Dermis microvascular lymphatic vessel endothelial cell (primary cell): Measurements from ENCODE around the gene KIF1B. TPM values are rescaled to one million over a fixed set of nuclear protein-coding genes. Genes with fewer than 3 reads are reported as not detected.
"Not testable (repeated sequence)": the region's sequence is repeated elsewhere in the genome, so short reads cannot be mapped to it uniquely, and the experiment has no call there.

Experiments used
- DNase-seq, 2 donors: peaks; one replicate each; pipeline versions ENCODE4 v3.0.0 to v3.0.0-alpha.2; 2010; ENCODE audit warnings: low read depth in 2 of 2
- total RNA-seq: library from RNA; depleted of rRNA; stranded (reverse); fragments of >200 nt; gene quantifications from 2 replicates; pipeline ENCODE4 v1.2.1, GENCODE V29; 2014

The KIF1B gene
- total RNA-seq, 1 donor from 2014 or later, result 23.0 TPM

DNA sequence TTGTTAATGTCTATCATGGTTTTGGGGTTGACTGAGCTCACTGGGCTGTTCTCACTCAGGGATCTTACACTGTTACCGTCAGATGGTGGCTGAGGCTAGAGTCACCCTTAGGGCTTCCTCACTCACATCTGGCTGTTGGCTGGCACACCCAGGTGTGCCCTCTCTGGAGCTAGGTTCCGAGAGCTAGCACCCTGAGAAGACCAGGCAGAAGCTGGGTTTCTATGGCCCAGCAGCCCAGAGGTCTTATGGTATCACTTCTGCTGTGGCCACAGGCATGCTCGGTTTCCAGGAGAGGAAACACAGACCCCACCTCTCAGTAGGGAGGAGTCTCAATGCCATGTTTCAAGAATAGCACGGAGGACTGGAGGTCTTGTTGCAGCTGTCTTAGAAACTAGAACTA, 20.7 kb upstream of the KIF1B start:
- DNase-seq, result no peak

DNA sequence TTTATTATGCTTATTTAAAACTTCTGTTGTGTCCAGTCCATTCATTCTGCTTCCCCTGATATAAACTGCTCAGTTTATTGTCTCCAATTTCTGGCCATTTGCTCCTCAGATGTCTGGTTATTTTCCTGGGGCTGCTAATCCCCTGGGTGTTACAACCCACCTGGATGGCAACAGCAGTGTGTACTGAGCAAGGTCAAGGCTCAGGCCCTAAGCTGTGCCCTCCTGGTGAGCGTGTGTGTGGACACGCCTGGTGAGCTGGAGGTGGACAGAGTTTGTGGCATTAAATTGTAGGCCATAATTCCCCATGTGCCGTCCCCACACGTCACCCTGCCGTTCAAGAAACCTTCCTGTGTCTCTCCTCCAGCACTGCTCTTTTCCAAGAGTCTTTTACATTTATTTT, 18.1 kb upstream of the KIF1B start:
- no peak for DNase-seq

DNA sequence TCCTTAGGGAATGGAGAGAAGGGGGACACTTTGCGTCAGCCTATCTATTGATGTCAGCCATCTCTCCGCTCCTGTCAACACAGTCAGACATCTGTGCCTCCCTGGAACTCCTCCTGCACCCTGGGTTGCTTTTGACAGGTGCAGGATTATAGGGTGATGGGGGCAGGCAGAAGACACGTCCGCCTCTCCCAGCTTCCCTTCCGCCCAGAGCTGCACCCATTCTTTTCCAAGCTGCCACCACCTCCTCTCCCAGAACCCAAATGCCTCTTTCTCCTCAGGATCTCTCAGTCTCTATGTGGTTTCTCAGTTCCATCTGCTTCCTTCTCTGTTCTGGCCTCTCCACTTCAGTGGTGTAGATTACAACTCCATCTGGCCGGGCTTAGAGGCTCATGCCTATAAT, 17.1 kb upstream of the KIF1B start:
- DNase-seq, result no peak

- DNase-seq, result no peak
Observed at GRCh38 chr1:10195570-10195969, 14.8 kb upstream of the KIF1B start.

DNA sequence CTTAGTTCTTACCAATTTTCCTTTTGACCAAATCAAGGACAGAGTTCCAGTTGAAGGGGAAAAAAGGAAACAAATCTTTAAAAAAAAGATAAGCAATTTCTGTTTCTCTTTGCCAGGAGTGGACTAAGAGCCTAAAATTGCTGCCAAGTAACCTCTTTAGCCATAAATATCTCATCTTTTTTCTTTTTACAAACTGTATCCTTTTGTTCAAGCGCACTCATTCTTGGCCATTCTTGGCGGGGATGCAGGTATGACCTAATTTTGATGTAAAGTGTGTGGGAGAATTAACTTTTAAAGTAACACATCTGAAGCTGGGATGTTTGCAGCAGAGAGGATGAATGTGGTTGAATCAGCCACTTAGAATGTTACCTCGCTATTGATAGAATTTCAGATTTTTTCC, 13.4 kb upstream of the KIF1B start:
- no peak for DNase-seq

DNA sequence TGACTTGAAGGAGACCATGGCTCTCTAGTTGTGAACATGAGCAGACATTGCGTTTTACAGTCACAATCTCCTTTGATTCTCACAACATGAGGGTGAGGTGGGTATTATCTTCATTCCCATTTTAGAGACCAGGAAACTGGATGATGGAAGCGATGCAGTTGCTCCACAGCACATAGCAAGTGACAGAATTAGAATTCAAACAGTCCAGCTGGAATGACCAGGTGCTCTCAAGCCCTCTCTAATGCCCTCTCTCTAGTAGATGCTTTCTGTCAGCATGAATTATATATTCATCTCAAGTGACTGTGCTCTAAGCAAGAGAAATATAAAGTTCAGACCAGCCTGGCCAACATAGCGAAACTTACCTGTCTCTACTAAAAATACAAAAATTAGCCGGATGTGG, 9.8 kb upstream of the KIF1B start:
- DNase-seq, result no peak

DNA sequence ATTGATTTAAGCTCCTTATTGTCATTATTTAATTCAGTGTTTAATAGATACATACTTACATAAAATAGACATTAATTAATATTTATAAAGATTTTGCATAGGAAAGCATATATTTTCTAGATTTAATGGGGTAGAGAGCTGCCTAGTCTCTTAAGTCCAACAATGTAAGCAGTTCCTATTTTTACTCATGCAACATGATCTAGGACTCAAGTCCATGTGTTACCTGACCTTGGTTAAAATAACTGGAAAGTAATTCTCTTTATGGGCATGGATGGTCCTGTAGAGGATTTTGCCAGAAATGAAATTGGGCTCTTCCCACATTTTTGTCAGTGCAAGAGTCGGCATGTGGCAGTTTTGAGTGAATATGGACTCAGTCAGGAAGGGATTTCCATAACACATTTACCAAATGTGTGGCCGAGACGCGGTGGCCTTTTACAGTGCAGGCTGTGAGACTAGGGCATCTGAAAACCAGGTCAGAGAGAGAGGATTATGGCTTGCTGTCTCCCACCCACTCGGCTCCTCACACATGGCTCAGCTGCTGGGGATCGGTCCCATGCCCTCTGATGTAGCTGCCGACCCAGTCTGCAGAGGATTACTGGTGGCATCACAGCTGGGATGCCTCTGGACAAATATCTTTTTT, 6.2 kb upstream of the KIF1B start:
- DNase-seq, result no peak

DNA sequence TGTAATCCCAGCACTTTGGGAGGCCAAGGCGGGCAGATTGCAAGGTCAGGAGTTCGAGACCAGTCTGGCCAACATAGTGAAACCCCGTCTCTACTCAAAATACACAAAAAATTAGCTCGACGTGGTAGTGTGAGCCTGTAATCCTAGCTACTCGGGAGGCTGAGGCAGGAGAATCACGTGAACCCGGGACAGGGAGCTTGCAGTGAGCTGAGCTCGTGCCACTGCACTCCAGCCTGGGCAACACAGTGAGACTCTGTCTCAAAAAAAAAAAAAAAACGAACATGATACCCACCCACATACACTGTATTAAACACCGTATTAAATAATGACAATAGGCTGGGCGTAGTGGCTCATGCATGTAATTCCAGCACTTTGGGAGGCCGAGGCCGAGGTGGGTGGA, 5.2 kb upstream of the KIF1B start:
- DNase-seq, result not testable (repeated sequence)

DNA sequence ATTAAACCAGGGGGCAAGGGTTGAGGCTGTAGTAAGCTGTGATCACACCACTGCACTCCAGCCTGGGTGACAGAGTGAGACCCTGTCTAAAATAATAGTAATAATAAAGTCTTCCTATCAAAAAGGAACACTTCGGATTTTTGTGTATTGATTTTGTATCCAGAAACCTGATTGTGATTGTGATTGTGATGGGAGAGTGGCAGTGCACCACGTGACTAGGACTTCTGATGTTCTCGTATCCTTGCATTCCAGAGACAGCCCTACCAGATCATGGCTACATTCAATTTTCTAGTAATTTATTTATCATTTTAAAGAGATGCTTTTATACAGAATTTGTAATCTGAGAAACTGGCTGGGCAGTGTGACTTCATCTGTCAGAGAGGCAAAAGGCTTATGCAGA, 2.6 kb upstream of the KIF1B start:
- DNase-seq, result no peak

- no peak for DNase-seq
Observed at GRCh38 chr1:10208537-10208936, 1.8 kb upstream of the KIF1B start.

DNA sequence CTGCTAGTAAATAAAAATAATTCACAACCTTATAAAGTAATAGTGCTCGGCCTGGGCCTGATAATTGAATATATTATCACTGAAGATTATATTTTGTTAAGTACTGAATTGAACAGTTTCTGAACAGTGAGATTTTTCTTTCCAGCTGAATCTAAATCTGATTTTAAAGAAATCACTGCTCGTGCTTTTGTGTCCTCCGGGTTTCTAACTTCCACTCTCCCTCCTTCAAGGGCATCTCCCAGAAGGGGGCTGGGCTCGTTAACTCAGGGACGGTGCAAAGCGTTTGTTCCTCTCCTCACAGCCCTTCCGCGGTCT, 823 bp upstream of the KIF1B start:
- DNase-seq, result no peak

- peak; percentile 71 to 93 for DNase-seq
Observed at GRCh38 chr1:10210841-10211804, 753 bp downstream of the KIF1B start.

DNA sequence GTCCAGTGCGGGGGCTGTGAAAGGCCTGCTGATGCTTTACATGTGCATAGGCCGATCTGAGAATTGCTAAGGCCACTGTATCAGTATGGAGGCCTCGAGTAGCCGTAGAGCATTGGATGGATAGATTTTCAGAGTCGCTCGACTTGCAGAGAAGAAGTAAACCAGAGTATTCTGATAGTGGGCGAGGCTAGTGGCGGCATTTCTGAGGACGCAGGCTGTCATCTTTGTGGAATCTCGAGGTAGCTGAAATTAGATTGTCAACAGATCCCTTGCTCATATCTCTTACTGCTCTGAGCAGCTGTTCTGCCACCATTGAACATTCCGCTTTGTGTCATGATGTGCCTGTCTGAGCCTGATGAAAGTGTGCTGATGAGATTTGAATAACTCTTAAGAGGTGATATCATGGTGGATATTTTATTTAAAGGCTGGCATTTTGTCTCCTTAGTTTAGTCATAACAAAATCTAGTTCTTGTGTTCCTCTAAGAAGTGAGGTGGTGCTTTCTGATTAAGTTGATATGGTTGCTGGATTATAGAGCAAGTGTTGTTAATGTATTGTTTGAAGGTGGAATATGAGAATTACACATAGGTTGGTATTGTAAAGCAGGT, 1.5 kb downstream of the KIF1B start:
- DNase-seq, result peak in 1 of 2 donors; percentile 43

DNA sequence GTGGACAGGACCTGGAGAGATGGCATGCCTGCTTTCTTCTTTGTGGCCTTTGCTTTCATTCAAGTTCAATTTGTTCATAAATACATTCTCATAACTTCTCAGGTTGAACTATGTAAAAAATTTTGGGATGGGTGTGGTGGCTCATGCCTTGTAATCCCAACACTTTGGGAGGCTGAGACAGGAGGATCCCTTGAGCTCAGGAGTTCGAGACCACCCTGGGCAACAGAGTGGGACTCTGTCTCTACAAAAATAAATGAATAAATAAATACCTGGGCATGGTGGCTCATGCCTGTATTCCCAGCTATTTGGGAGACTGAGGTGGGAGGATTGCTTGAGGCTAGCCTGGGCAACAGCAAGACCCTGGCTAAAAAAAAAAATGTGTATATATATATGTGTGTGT, 2.1 kb downstream of the KIF1B start:
- DNase-seq, result no peak

GRCh38 chr1:10213186-10213705, 2.9 kb downstream of the KIF1B start:
- no peak for DNase-seq

DNA sequence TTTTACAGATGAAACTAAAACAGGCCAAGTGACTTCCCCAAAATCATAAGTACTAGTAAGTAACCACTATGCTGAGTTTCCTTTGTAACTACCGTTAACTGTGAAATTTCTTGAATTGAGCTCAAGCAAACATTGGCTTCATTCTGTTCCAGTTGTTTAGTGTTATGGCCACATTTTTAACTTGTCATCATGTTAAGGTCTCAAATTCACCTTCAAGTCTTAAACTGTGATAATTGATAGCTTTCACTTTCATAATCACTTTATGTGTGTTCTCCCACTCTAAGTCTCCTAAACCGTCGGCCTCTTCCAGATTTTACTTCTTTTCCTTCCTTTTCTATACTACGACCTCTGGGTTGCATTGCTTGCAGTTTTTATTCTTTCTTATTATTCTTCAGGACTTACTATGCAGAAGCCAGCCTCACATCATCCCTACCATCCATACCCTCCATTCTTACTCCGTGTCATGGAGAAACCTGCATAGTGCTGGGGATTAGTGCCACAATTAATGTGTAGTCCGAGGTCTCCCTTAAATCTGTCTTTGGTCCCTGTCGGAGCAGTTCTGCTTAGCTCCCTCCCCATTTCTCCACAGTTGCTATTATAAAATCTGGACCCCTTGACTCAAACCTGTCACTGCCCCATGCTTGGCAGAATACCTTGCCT, 5.8 kb downstream of the KIF1B start:
- DNase-seq, result no peak

DNA sequence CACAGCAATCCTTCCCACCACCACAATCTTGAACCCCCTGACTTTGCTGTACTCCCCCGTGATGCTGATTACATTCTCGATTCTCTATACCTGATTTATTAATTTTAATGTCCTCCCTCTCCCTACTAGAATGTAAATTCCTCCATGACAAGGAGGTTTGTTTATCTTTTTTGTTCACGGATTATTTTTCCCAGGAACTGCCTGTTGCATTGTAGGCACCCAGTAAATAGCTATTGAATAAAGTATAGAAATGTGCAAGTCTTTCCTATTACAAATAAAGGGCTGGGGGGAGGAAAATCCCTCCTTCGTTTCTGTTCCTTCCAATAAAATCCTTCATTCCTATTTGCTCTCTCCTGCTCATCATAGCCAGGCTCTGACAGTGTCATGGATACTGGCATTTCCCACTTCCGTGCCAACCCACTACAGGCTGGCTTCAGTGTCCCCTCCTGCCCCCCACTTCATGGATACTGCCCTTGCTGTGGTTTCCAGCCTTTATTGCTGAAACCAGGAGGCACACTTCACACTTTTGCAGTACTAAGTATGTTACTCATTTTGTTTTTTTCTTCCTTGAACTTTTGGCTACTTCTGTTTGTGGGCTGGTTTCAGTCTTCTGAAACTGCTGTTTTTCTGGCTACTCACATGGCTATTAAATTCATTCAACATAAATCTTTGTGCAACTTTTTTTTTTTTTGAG, 7.5 kb downstream of the KIF1B start:
- peak; percentile 71 for DNase-seq

DNA sequence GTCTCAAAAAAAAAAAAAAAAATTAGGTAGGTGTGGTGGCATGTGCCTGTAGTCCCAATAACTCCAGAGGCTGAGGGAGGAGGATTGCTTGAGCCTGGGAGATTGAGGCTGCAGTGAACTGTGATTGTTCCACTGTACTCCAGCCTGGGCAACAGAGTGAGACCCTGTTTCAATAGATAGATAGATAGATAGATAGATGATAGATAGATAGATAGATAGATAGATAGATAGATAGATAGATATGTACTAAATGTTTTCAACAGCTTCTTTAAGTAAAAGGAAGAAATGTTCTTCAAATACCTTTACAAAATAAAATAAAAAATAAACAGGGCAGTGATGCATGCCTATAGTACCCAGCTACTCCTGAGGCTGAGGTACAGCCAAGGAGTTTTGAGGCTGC, 9.8 kb downstream of the KIF1B start:
- DNase-seq, result no peak

DNA sequence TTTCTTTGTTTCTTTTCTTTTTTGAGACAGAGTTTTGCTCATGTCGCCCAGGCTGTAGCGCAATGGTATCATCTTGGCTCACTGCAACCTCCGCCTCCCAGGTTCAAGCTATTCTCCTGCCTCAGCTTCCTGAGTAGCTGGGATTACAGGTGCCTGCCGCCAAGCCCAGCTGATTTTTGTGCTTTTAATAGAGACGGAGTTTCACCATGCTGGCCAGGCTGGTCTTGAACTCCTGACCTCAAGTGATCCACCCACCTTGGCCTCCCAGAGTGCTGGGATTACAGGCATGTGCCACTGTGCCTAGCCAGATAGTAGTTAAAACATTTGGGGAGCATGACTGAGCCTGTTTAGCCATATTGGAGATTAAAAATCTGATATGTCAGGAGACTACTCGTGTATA, 10.3 kb downstream of the KIF1B start:
- not testable (repeated sequence) for DNase-seq

DNA sequence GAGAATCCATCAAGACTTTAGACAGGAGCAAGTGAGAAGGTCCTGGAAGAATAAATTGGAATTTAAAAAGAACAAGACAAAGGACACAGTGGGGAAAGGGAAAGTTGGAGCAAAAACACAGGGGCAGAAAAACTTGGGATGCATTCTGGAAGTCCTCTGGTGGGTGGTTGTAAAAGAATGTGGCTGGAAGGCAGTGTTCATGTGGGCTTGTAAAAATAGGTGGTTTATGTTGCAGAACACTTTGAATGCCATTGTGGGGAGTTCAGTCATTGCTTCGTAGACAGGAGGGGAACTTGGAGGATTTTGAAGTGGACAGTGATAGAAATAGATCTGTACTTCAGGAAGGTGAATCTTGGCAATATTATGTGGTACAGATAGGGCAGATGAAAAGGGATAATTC, 15.2 kb downstream of the KIF1B start:
- no peak for DNase-seq

DNA sequence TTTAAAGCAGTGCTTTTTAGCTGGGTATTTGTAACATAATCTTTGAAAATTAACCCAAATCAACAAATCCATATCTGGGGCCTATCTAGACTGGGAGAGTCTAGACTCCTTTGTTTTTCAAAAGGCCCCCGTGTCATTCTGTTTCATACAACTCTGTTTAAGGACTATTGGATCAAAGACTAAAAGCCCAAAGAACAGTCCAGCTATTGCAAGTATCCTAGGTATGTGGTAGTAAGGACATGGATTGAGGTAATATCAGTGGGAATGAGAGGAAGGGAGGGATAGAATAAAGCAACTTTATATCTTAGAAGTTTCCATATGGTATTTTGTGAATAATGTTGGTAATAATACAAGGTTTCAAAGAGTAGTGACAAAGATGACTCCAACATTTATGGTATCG, 18.2 kb downstream of the KIF1B start:
- DNase-seq, result no peak
